Stimulated activated CD4-positive, alpha-beta T cell treated with anti-CD3 and anti-CD28 coated beads, Interleukin-4, amount 100 ng/mL, for 1 hour (primary cell): ENCODE results near the gene COA1.
"Not testable (repeated sequence)": the region's sequence is repeated elsewhere in the genome, so short reads cannot be mapped to it uniquely, and the experiment has no call there.

ENCODE experiments used
- DNase-seq: peaks from one replicate; pipeline ENCODE4 v3.0.0-alpha.2; 2020

Gene COA1

GRCh38 chr7:43726466-43726865 is 2.9 kb downstream of the COA1 start:
- no peak for DNase-seq

- no peak for DNase-seq
Observed at GRCh38 chr7:43725251-43725650, 4.1 kb downstream of the COA1 start.

GRCh38 chr7:43723007-43723341 is 6.3 kb downstream of the COA1 start:
- DNase-seq = no peak

- no peak for DNase-seq
Observed at GRCh38 chr7:43721193-43721806, 8.0 kb downstream of the COA1 start.

- no peak for DNase-seq
Observed at GRCh38 chr7:43716598-43716997, 12.7 kb downstream of the COA1 start.

- not testable (repeated sequence) for DNase-seq
Observed at GRCh38 chr7:43715966-43716365, 13.4 kb downstream of the COA1 start.

GRCh38 chr7:43711503-43711902 is 17.8 kb downstream of the COA1 start:
- DNase-seq = no peak

GRCh38 chr7:43708055-43708454 is 21.3 kb downstream of the COA1 start:
- not testable (repeated sequence) for DNase-seq

- no peak for DNase-seq
Observed at GRCh38 chr7:43703573-43703972, 25.8 kb downstream of the COA1 start.

- no peak for DNase-seq
Observed at GRCh38 chr7:43702974-43703373, 26.3 kb downstream of the COA1 start.

- no peak for DNase-seq
Observed at GRCh38 chr7:43701929-43702328, 27.4 kb downstream of the COA1 start.

GRCh38 chr7:43701500-43701854 is 27.8 kb downstream of the COA1 start:
- DNase-seq = no peak

- no peak for DNase-seq
Observed at GRCh38 chr7:43700646-43701499, 28.4 kb downstream of the COA1 start.

GRCh38 chr7:43700059-43700501 is 29.2 kb downstream of the COA1 start:
- DNase-seq = no peak

- no peak for DNase-seq
Observed at GRCh38 chr7:43698460-43699255, 30.7 kb downstream of the COA1 start.

GRCh38 chr7:43697690-43698089 is 31.6 kb downstream of the COA1 start:
- no peak for DNase-seq

GRCh38 chr7:43695365-43695764 is 34.0 kb downstream of the COA1 start:
- no peak for DNase-seq

- DNase-seq = no peak
Observed at GRCh38 chr7:43694399-43694748, 34.9 kb downstream of the COA1 start.

GRCh38 chr7:43693687-43694398 is 35.5 kb downstream of the COA1 start:
- DNase-seq = no peak

GRCh38 chr7:43692582-43693373 is 36.5 kb downstream of the COA1 start:
- no peak for DNase-seq

- no peak for DNase-seq
Observed at GRCh38 chr7:43691611-43692010, 37.7 kb downstream of the COA1 start.

GRCh38 chr7:43689115-43689514 is 40.2 kb downstream of the COA1 start:
- DNase-seq = no peak
